Measurements from ENCODE around the gene ZNF277.

The ZNF277 gene

GRCh38 chr7:112283382-112283910, 77.0 kb downstream of the ZNF277 start:
- Histone ChIP-seq H3K4me3 (ENCODE audit: low read depth in 1 of 2, low read length in 2 of 2) (no peak overlapping the region), H3K4me1 (ENCODE audit: control insufficient read depth in 1 of 2, insufficient read depth in 2 of 2, low read length in 2 of 2) (no peaks in the 10 kb centered on the region), H3K9me3 (ENCODE audit: control insufficient read depth in 1 of 2, low read length in 2 of 2) (no peaks in the 10 kb centered on the region), H3K27ac (ENCODE audit: low read length) (no peak overlapping the region), H3K27me3 (ENCODE audit: low read depth, low read length) (no peaks in the 10 kb centered on the region), H3K36me3 (ENCODE audit: control insufficient read depth in 1 of 2, insufficient read depth in 2 of 2, low read length in 2 of 2) (peaks cover 3% of the 10 kb centered on the region in 2 donors)

GRCh38 chr7:112286250-112287086, 80.0 kb downstream of the ZNF277 start:
- Histone ChIP-seq H3K27ac (ENCODE audit: low read length) (no peak overlapping the region), H3K4me3 (ENCODE audit: low read depth in 1 of 2, low read length in 2 of 2) (no peak overlapping the region), H3K27me3 (ENCODE audit: low read depth, low read length) (no peaks in the 10 kb centered on the region), H3K9me3 (ENCODE audit: control insufficient read depth in 1 of 2, low read length in 2 of 2) (no peaks in the 10 kb centered on the region), H3K4me1 (ENCODE audit: control insufficient read depth in 1 of 2, insufficient read depth in 2 of 2, low read length in 2 of 2) (no peaks in the 10 kb centered on the region), H3K36me3 (ENCODE audit: control insufficient read depth in 1 of 2, insufficient read depth in 2 of 2, low read length in 2 of 2) (peaks cover 3 to 6% of the 10 kb centered on the region in 2 donors)

- no peaks in the 10 kb centered on the region for H3K27me3 ChIP-seq (ENCODE audit: low read depth, low read length)
- H3K9me3 ChIP-seq (ENCODE audit: control insufficient read depth in 1 of 2, low read length in 2 of 2): no peaks in the 10 kb centered on the region
- H3K36me3 ChIP-seq (ENCODE audit: control insufficient read depth in 1 of 2, insufficient read depth in 2 of 2, low read length in 2 of 2): peaks cover 3 to 6% of the 10 kb centered on the region in 2 donors
- no peak overlapping the region for H3K27ac ChIP-seq (ENCODE audit: low read length)
- no peaks in the 10 kb centered on the region for H3K4me1 ChIP-seq (ENCODE audit: control insufficient read depth in 1 of 2, insufficient read depth in 2 of 2, low read length in 2 of 2)
- no peak overlapping the region for H3K4me3 ChIP-seq (ENCODE audit: low read depth in 1 of 2, low read length in 2 of 2)
Measured at GRCh38 chr7:112288301-112288700, 81.8 kb downstream of the ZNF277 start.

GRCh38 chr7:112290065-112290464, 83.6 kb downstream of the ZNF277 start:
- H3K4me1 ChIP-seq (ENCODE audit: control insufficient read depth in 1 of 2, insufficient read depth in 2 of 2, low read length in 2 of 2): no peaks in the 10 kb centered on the region
- H3K36me3 ChIP-seq (ENCODE audit: control insufficient read depth in 1 of 2, insufficient read depth in 2 of 2, low read length in 2 of 2): peaks cover 3 to 6% of the 10 kb centered on the region in 2 donors
- H3K9me3 ChIP-seq (ENCODE audit: control insufficient read depth in 1 of 2, low read length in 2 of 2): no peaks in the 10 kb centered on the region
- no peak overlapping the region for H3K27ac ChIP-seq (ENCODE audit: low read length)
- H3K4me3 ChIP-seq (ENCODE audit: low read depth in 1 of 2, low read length in 2 of 2): no peak overlapping the region
- H3K27me3 ChIP-seq (ENCODE audit: low read depth, low read length): no peaks in the 10 kb centered on the region

GRCh38 chr7:112292162-112292561, 85.7 kb downstream of the ZNF277 start:
- no peaks in the 10 kb centered on the region for H3K9me3 ChIP-seq (ENCODE audit: control insufficient read depth in 1 of 2, low read length in 2 of 2)
- H3K27me3 ChIP-seq (ENCODE audit: low read depth, low read length): no peaks in the 10 kb centered on the region
- H3K36me3 ChIP-seq (ENCODE audit: control insufficient read depth in 1 of 2, insufficient read depth in 2 of 2, low read length in 2 of 2): peaks cover 4 to 6% of the 10 kb centered on the region in 2 donors
- H3K27ac ChIP-seq (ENCODE audit: low read length): no peak overlapping the region
- H3K4me3 ChIP-seq (ENCODE audit: low read depth in 1 of 2, low read length in 2 of 2): no peak overlapping the region
- no peaks in the 10 kb centered on the region for H3K4me1 ChIP-seq (ENCODE audit: control insufficient read depth in 1 of 2, insufficient read depth in 2 of 2, low read length in 2 of 2)

- peaks cover 3 to 5% of the 10 kb centered on the region in 2 donors for H3K36me3 ChIP-seq (ENCODE audit: control insufficient read depth in 1 of 2, insufficient read depth in 2 of 2, low read length in 2 of 2)
- no peak overlapping the region for H3K27ac ChIP-seq (ENCODE audit: low read length)
- no peak overlapping the region for H3K4me3 ChIP-seq (ENCODE audit: low read depth in 1 of 2, low read length in 2 of 2)
- no peaks in the 10 kb centered on the region for H3K9me3 ChIP-seq (ENCODE audit: control insufficient read depth in 1 of 2, low read length in 2 of 2)
- H3K4me1 ChIP-seq (ENCODE audit: control insufficient read depth in 1 of 2, insufficient read depth in 2 of 2, low read length in 2 of 2): no peaks in the 10 kb centered on the region
- H3K27me3 ChIP-seq (ENCODE audit: low read depth, low read length): no peaks in the 10 kb centered on the region
Measured at GRCh38 chr7:112293416-112293815, 86.9 kb downstream of the ZNF277 start.

GRCh38 chr7:112296432-112296831, 89.9 kb downstream of the ZNF277 start:
- H3K9me3 ChIP-seq (ENCODE audit: control insufficient read depth in 1 of 2, low read length in 2 of 2): no peaks in the 10 kb centered on the region
- no peak overlapping the region for H3K4me3 ChIP-seq (ENCODE audit: low read depth in 1 of 2, low read length in 2 of 2)
- no peak overlapping the region for H3K27ac ChIP-seq (ENCODE audit: low read length)
- H3K4me1 ChIP-seq (ENCODE audit: control insufficient read depth in 1 of 2, insufficient read depth in 2 of 2, low read length in 2 of 2): no peaks in the 10 kb centered on the region
- peaks cover 0 to 5% of the 10 kb centered on the region in 2 donors for H3K36me3 ChIP-seq (ENCODE audit: control insufficient read depth in 1 of 2, insufficient read depth in 2 of 2, low read length in 2 of 2)
- no peaks in the 10 kb centered on the region for H3K27me3 ChIP-seq (ENCODE audit: low read depth, low read length)

- Histone ChIP-seq H3K36me3 (ENCODE audit: control insufficient read depth in 1 of 2, insufficient read depth in 2 of 2, low read length in 2 of 2) (peaks cover 0 to 5% of the 10 kb centered on the region in 2 donors), H3K4me1 (ENCODE audit: control insufficient read depth in 1 of 2, insufficient read depth in 2 of 2, low read length in 2 of 2) (no peaks in the 10 kb centered on the region), H3K27ac (ENCODE audit: low read length) (no peak overlapping the region), H3K4me3 (ENCODE audit: low read depth in 1 of 2, low read length in 2 of 2) (no peak overlapping the region), H3K27me3 (ENCODE audit: low read depth, low read length) (no peaks in the 10 kb centered on the region), H3K9me3 (ENCODE audit: control insufficient read depth in 1 of 2, low read length in 2 of 2) (no peaks in the 10 kb centered on the region)
Measured at GRCh38 chr7:112297681-112298080, 91.2 kb downstream of the ZNF277 start.

GRCh38 chr7:112298543-112299100, 92.1 kb downstream of the ZNF277 start:
- no peak overlapping the region for H3K27ac ChIP-seq (ENCODE audit: low read length)
- no peaks in the 10 kb centered on the region for H3K9me3 ChIP-seq (ENCODE audit: control insufficient read depth in 1 of 2, low read length in 2 of 2)
- H3K36me3 ChIP-seq (ENCODE audit: control insufficient read depth in 1 of 2, insufficient read depth in 2 of 2, low read length in 2 of 2): peaks cover 0 to 5% of the 10 kb centered on the region in 2 donors
- H3K4me1 ChIP-seq (ENCODE audit: control insufficient read depth in 1 of 2, insufficient read depth in 2 of 2, low read length in 2 of 2): no peaks in the 10 kb centered on the region
- H3K27me3 ChIP-seq (ENCODE audit: low read depth, low read length): no peaks in the 10 kb centered on the region
- no peak overlapping the region for H3K4me3 ChIP-seq (ENCODE audit: low read depth in 1 of 2, low read length in 2 of 2)

- Histone ChIP-seq H3K4me1 (ENCODE audit: control insufficient read depth in 1 of 2, insufficient read depth in 2 of 2, low read length in 2 of 2) (no peaks in the 10 kb centered on the region), H3K4me3 (ENCODE audit: low read depth in 1 of 2, low read length in 2 of 2) (no peak overlapping the region), H3K36me3 (ENCODE audit: control insufficient read depth in 1 of 2, insufficient read depth in 2 of 2, low read length in 2 of 2) (peaks cover 0 to 5% of the 10 kb centered on the region in 2 donors), H3K27ac (ENCODE audit: low read length) (no peak overlapping the region), H3K27me3 (ENCODE audit: low read depth, low read length) (no peaks in the 10 kb centered on the region), H3K9me3 (ENCODE audit: control insufficient read depth in 1 of 2, low read length in 2 of 2) (no peaks in the 10 kb centered on the region)
Measured at GRCh38 chr7:112300072-112300471, 93.6 kb downstream of the ZNF277 start.

GRCh38 chr7:112300831-112301407, 94.4 kb downstream of the ZNF277 start:
- no peak overlapping the region for H3K27ac ChIP-seq (ENCODE audit: low read length)

More at GRCh38 chr7:112300831-112301407, 94.4 kb downstream of the ZNF277 start:
- H3K4me3 ChIP-seq (ENCODE audit: low read depth in 1 of 2, low read length in 2 of 2): no peak overlapping the region
- no peaks in the 10 kb centered on the region for H3K27me3 ChIP-seq (ENCODE audit: low read depth, low read length)
- no peaks in the 10 kb centered on the region for H3K4me1 ChIP-seq (ENCODE audit: control insufficient read depth in 1 of 2, insufficient read depth in 2 of 2, low read length in 2 of 2)
- peaks cover 0 to 5% of the 10 kb centered on the region in 2 donors for H3K36me3 ChIP-seq (ENCODE audit: control insufficient read depth in 1 of 2, insufficient read depth in 2 of 2, low read length in 2 of 2)
- H3K9me3 ChIP-seq (ENCODE audit: control insufficient read depth in 1 of 2, low read length in 2 of 2): no peaks in the 10 kb centered on the region

All from muscle layer of duodenum (tissue), 2 donors.